HL-60 (cell line): ENCODE data around the gene GRK6.
A peak's percentile ranks its signal among the peaks of the same experiment; 100 is the strongest.

Source experiments
- DNase-seq, 2 experiments: peaks; one replicate each; pipeline ENCODE4 v3.0.0-alpha.2; 2010 to 2020; ENCODE audit warnings: low read depth in 1 of 2, low spot score in 1 of 2
- H3K27ac ChIP-seq: fragments of 250-450 bp; sonication (Bioruptor Pico); replicated peaks from 2 replicates; pipeline ENCODE4 v1.5.1; 2020; ENCODE audit warnings: mild to moderate bottlenecking, moderate library complexity
- H3K27me3 ChIP-seq: fragments of 250-450 bp; sonication (Bioruptor Pico); 2 replicates; pipeline ENCODE4 v1.5.1; 2021; ENCODE audit warnings: mild to moderate bottlenecking, moderate library complexity; ENCODE audit not compliant: insufficient read depth, poor library complexity, severe bottlenecking
- H3K4me3 ChIP-seq: replicated peaks from 2 replicates; pipeline ENCODE4 v1.5.1; 2011; ENCODE audit warnings: mild to moderate bottlenecking, control low read depth, low read length; ENCODE audit not compliant: insufficient read depth
- GABPA ChIP-seq: IDR thresholded peaks from 2 replicates; pipeline ENCODE4 v1.6.1; 2012; ENCODE audit warnings: low read depth
- POLR2AphosphoS5 ChIP-seq: IDR thresholded peaks from 2 replicates; pipeline ENCODE4 v1.6.1; 2012; ENCODE audit warnings: low read depth
- SPI1 ChIP-seq: IDR thresholded peaks from 2 replicates; pipeline ENCODE4 v1.6.1; 2012; ENCODE audit warnings: low read depth, mild to moderate bottlenecking, borderline replicate concordance
- TF ChIP-seq, protein P1 (sequence below): IDR thresholded peaks from 2 replicates; pipeline ENCODE4 v1.6.1; 2012; ENCODE audit warnings: low read depth; ENCODE audit not compliant: insufficient replicate concordance
- TF ChIP-seq, protein P2 (sequence below): IDR thresholded peaks from one replicate; pipeline ENCODE4 v1.5.1; 2011; ENCODE audit warnings: low read length, control low read depth, inconsistent platforms; ENCODE audit not compliant: insufficient read depth

The GRK6 gene

DNA sequence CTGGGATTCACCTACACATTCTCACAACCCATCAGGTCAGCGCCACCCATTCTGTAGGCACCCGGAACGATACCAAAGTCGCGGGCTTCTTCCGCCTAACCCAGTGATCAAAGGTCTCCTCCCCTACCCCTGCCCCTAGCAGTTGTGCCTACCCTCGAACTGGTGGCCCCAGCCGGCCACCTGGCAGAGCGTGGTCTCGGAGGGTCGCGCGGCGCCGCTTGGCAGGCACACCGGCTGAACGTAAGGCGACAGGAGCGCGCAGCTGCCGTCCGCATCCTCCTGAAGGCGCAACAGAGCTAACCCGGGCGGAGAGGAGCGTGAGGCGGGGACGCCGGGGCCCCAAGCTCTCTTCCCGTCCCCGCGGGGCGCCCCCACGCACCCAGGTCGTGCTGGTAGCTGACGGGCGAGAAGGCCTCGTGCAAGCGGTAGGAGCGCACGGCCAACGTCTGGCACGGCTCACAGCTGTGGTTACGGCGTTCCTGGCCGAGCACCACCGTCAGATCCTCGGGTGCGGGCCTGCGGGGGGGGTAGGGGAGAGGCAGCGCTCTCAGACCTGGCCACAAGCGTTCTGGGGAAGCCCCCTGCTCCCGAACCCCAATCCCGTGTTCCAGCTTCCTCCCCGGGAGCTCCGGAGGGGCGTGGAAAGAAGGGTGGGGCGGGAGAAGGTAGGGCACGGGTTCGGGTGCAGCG is 23.2 kb upstream of the GRK6 start:
- Histone ChIP-seq H3K27me3 (no peaks in the 10 kb centered on the region), H3K4me3 (peak overlapping the region; percentile 50), H3K27ac (peak overlapping the region; percentile 75)
- DNase-seq, result peak; percentile 67 to 71
- TF ChIP-seq, protein P1, sequence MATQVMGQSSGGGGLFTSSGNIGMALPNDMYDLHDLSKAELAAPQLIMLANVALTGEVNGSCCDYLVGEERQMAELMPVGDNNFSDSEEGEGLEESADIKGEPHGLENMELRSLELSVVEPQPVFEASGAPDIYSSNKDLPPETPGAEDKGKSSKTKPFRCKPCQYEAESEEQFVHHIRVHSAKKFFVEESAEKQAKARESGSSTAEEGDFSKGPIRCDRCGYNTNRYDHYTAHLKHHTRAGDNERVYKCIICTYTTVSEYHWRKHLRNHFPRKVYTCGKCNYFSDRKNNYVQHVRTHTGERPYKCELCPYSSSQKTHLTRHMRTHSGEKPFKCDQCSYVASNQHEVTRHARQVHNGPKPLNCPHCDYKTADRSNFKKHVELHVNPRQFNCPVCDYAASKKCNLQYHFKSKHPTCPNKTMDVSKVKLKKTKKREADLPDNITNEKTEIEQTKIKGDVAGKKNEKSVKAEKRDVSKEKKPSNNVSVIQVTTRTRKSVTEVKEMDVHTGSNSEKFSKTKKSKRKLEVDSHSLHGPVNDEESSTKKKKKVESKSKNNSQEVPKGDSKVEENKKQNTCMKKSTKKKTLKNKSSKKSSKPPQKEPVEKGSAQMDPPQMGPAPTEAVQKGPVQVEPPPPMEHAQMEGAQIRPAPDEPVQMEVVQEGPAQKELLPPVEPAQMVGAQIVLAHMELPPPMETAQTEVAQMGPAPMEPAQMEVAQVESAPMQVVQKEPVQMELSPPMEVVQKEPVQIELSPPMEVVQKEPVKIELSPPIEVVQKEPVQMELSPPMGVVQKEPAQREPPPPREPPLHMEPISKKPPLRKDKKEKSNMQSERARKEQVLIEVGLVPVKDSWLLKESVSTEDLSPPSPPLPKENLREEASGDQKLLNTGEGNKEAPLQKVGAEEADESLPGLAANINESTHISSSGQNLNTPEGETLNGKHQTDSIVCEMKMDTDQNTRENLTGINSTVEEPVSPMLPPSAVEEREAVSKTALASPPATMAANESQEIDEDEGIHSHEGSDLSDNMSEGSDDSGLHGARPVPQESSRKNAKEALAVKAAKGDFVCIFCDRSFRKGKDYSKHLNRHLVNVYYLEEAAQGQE, result no peak
- TF ChIP-seq POLR2AphosphoS5 (peak; percentile 33; the same call in 1 of the 2 replicates), SPI1 (no peak), GABPA (no peak)
- TF ChIP-seq, protein P2, sequence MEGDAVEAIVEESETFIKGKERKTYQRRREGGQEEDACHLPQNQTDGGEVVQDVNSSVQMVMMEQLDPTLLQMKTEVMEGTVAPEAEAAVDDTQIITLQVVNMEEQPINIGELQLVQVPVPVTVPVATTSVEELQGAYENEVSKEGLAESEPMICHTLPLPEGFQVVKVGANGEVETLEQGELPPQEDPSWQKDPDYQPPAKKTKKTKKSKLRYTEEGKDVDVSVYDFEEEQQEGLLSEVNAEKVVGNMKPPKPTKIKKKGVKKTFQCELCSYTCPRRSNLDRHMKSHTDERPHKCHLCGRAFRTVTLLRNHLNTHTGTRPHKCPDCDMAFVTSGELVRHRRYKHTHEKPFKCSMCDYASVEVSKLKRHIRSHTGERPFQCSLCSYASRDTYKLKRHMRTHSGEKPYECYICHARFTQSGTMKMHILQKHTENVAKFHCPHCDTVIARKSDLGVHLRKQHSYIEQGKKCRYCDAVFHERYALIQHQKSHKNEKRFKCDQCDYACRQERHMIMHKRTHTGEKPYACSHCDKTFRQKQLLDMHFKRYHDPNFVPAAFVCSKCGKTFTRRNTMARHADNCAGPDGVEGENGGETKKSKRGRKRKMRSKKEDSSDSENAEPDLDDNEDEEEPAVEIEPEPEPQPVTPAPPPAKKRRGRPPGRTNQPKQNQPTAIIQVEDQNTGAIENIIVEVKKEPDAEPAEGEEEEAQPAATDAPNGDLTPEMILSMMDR, result no peak

DNA sequence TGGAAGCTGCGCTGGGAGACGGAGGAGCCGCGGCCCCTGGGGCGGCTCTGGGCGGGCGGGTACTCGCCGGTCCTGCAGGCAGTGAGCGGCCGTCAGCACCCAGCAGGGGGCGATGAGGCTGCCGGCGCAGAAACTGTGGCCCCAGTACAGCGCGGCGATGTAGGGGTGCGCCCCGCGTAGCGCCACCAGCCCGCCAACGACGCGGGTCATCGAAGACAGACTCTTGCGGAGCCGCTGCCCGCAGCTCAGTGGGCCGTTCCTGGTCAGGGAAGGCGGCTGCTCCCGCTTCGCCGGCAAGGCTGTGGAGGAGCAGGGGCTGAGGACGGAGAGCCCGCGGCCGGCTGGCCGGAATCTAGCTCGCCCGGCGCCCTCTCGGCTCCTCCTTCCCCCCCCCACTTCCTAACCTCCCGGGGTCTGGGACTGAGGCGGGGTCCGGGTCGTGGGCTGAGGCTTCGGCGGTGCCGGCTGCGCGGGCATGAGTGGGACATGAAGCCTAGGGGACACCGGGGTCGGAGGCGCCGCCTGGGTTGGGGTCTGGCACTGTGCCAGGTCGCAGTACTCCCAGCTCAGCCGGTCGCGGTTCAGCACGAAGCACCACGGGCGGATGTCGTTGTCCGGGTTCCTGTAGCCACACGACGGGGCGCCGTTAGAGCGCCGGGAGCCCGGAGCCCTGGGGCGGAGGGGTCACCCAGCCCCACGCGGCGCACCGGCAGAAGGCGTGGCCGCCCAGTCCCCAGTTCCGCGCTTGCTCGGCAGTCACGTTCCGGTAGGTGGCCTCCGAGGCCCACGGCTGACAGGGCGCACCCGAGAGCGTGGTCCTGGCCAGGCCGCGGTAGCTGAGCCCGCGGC is 22.5 kb upstream of the GRK6 start:
- peak overlapping the region; percentile 75 for H3K27ac ChIP-seq
- H3K4me3 ChIP-seq, result peak overlapping the region; percentile 50
- TF ChIP-seq SPI1 (0 out of 2 replicates have a peak, but pooled peaks have one; percentile 1), GABPA (no peak), POLR2AphosphoS5 (peak; percentile 22; the same call in 1 of the 2 replicates)
- TF ChIP-seq, protein P2, result peak; percentile 59
- TF ChIP-seq, protein P1, result no peak
- peak; percentile 85 to 93 for DNase-seq
- H3K27me3 ChIP-seq, result no peaks in the 10 kb centered on the region

DNA sequence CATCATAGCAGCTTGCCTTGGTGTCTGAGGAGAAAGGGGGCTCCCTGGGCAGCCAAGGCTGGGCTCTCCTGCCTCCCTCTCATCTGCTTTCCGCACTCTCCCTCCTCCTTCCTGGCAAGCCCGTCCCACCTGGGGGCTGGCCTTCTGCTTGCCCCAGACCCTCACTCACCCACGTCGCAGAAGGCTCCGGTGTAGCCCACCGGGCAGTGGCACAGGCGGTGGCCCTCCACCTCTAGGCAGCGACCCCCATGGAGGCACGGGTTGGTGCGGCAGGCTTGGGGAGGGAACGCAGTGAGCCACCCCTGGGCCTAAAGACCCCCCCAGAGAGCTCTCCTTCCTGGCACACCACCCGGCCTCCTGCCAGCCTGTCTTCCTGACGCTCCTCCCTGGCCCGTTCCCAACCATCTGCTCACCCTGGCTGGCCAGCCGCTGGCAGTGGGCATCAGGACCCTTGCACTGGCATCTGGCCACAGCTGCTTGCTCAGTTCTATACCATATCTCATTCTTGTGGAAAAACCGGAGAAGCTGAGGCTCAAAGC is 21.8 kb upstream of the GRK6 start:
- Histone ChIP-seq H3K4me3 (peak overlapping the region; percentile 50), H3K27me3 (no peaks in the 10 kb centered on the region), H3K27ac (peak overlapping the region; percentile 75)
- no peak for DNase-seq
- TF ChIP-seq, protein P1, result no peak
- TF ChIP-seq, protein P2, result no peak
- TF ChIP-seq GABPA, result no peak
- no peak for TF ChIP-seq POLR2AphosphoS5
- no peak for TF ChIP-seq SPI1
